SK-N-MC (cell line): Measurements from ENCODE around the gene TAF4.

Source experiments
- EZH2 ChIP-seq: fragments of 200-600 bp; sonication (generic); IDR thresholded peaks from one replicate; pipeline ENCODE4 v1.6.1; 2017; ENCODE audit warnings: antibody characterized with exemption
- POLR2AphosphoS5 ChIP-seq: IDR thresholded peaks from 2 replicates; pipeline ENCODE4 v1.6.1; 2012; ENCODE audit warnings: mild to moderate bottlenecking, low read depth, low read length, borderline replicate concordance

DNA sequence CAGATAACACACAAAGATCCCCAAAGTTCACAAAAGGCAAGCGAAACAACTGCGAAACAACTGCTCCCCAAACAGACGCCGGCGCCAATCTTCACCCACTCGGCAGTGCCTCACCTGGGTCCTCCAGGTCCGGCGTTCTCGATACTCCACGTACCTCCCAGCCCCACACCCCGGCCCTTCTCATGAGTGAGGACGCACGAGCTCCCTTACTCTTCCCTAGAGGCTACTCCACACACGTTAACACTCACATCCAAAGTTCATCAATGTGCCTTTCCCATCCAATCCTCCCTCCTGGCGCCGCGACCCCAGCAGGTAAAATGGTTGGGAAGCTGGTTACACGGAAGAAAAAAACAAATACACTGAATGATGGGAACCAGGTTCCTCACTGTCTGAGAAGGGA is 77.0 kb downstream of the TAF4 start:
- TF ChIP-seq EZH2 (no peak), POLR2AphosphoS5 (no peak)
